GM23338 (cell line): ENCODE data around the gene CCR7. TPM values are rescaled to one million over a fixed set of nuclear protein-coding genes. Genes with fewer than 3 reads are reported as not detected.

Experiments
- ATAC-seq: fragments of 200-7000 bp; cut with Tn5 transposase; 3 replicates; pipeline ENCODE4 v1.9.1; 2020
- DNase-seq: peaks from one replicate; pipeline ENCODE4 v3.0.0-alpha.2; 2015; ENCODE audit warnings: low spot score
- H2AFZ ChIP-seq: fragments of 200-600 bp; sonication (generic); 2 replicates; pipeline ENCODE4 v1.8.0; 2016; ENCODE audit warnings: antibody characterized with exemption, mild to moderate bottlenecking, moderate library complexity
- H3F3A ChIP-seq: fragments of 200-600 bp; sonication (generic); replicated peaks from 2 replicates; pipeline ENCODE4 v1.8.0; 2017; ENCODE audit warnings: antibody characterized with exemption, mixed run types, low read depth
- H3K27ac ChIP-seq: fragments of 200-600 bp; sonication (generic); 2 replicates; pipeline ENCODE4 v1.6.1; 2016; ENCODE audit warnings: low read depth
- H3K27me3 ChIP-seq: fragments of 200-600 bp; sonication (generic); 2 replicates; pipeline ENCODE4 v1.8.0; 2016; ENCODE audit warnings: mild to moderate bottlenecking, mixed run types, moderate library complexity; ENCODE audit not compliant: insufficient read depth
- H3K36me3 ChIP-seq: fragments of 200-600 bp; sonication (generic); 2 replicates; pipeline ENCODE4 v1.8.0; 2016; ENCODE audit warnings: mild to moderate bottlenecking; ENCODE audit not compliant: insufficient read depth
- H3K4me1 ChIP-seq: fragments of 200-600 bp; sonication (generic); 2 replicates; pipeline ENCODE4 v1.8.0; 2016; ENCODE audit warnings: mild to moderate bottlenecking, moderate library complexity; ENCODE audit not compliant: insufficient read depth
- H3K4me2 ChIP-seq: fragments of 200-600 bp; sonication (generic); 2 replicates; pipeline ENCODE4 v1.7.1; 2017; ENCODE audit warnings: mixed run types
- H3K4me3 ChIP-seq: fragments of 200-600 bp; sonication (generic); 2 replicates; pipeline ENCODE4 v1.6.1; 2016; ENCODE audit warnings: mixed run types
- H3K79me2 ChIP-seq: fragments of 200-600 bp; sonication (generic); replicated peaks from 2 replicates; pipeline ENCODE4 v1.8.0; 2017; ENCODE audit warnings: mild to moderate bottlenecking; ENCODE audit not compliant: insufficient read depth
- H3K9me2 ChIP-seq: fragments of 200-600 bp; sonication (generic); 2 replicates; pipeline ENCODE4 v1.8.0; 2017; ENCODE audit not compliant: insufficient read depth
- H4K20me1 ChIP-seq: fragments of 200-600 bp; sonication (generic); replicated peaks from 2 replicates; pipeline ENCODE4 v1.8.0; 2017; ENCODE audit warnings: mild to moderate bottlenecking; ENCODE audit not compliant: insufficient read depth
- H3K27ac Mint-ChIP-seq: 2 replicates; pipeline ENCODE4 v1.8.0; 2020; ENCODE audit warnings: inconsistent platforms, mild to moderate bottlenecking, moderate library complexity, mixed read lengths
- H3K27me3 Mint-ChIP-seq: 3 replicates; pipeline ENCODE4 v1.8.0; 2022; ENCODE audit warnings: low read depth, mild to moderate bottlenecking, moderate library complexity, mixed read lengths, inconsistent platforms; ENCODE audit not compliant: insufficient read depth, poor library complexity
- H3K36me3 Mint-ChIP-seq: 3 replicates; pipeline ENCODE4 v1.8.0; 2021; ENCODE audit warnings: low read depth, mild to moderate bottlenecking, inconsistent platforms, moderate library complexity, mixed read lengths
- H3K4me1 Mint-ChIP-seq: 3 replicates; pipeline ENCODE4 v1.8.0; 2020; ENCODE audit warnings: mild to moderate bottlenecking, inconsistent platforms, mixed read lengths
- H3K4me3 Mint-ChIP-seq: 3 replicates; pipeline ENCODE4 v1.8.0; 2021; ENCODE audit warnings: moderate library complexity, mild to moderate bottlenecking, inconsistent platforms, mixed read lengths
- H3K9me3 Mint-ChIP-seq: 3 replicates; pipeline ENCODE4 v1.8.0; 2020; ENCODE audit warnings: moderate library complexity, mild to moderate bottlenecking, inconsistent platforms, mixed read lengths
- CREB1 ChIP-seq: fragments of 250-450 bp; sonication (Bioruptor Pico); IDR thresholded peaks from 2 replicates; pipeline ENCODE4 v1.5.0; 2020; ENCODE audit warnings: low read depth, mild to moderate bottlenecking, moderate library complexity
- EZH2 ChIP-seq: fragments of 200-600 bp; sonication (generic); IDR thresholded peaks from one replicate; pipeline ENCODE4 v1.8.0; 2017; ENCODE audit warnings: antibody characterized with exemption, mild to moderate bottlenecking, low read depth; ENCODE audit not compliant: unreplicated experiment
- EZH2phosphoT487 ChIP-seq: fragments of 200-600 bp; sonication (generic); IDR thresholded peaks from one replicate; pipeline ENCODE4 v1.8.1; 2018; ENCODE audit warnings: antibody characterized with exemption; ENCODE audit not compliant: unreplicated experiment
- JUNB ChIP-seq: IDR thresholded peaks from one replicate; pipeline ENCODE4 v1.6.1; 2016; ENCODE audit warnings: antibody characterized with exemption; ENCODE audit not compliant: unreplicated experiment
- NANOG ChIP-seq: IDR thresholded peaks from 2 replicates; pipeline ENCODE4 v1.6.1; 2016; ENCODE audit warnings: antibody characterized with exemption, borderline replicate concordance
- POLR2AphosphoS5 ChIP-seq: IDR thresholded peaks from 2 replicates; pipeline ENCODE4 v1.6.1; 2016; ENCODE audit warnings: antibody characterized with exemption, low read depth
- STAT1 ChIP-seq: IDR thresholded peaks from one replicate; pipeline ENCODE4 v1.6.1; 2016; ENCODE audit warnings: antibody characterized with exemption; ENCODE audit not compliant: unreplicated experiment
- ZNF114 ChIP-seq: fragments of 250-450 bp; sonication (Bioruptor Pico); IDR thresholded peaks from 2 replicates; pipeline ENCODE4 v1.5.0; 2020; ENCODE audit warnings: mild to moderate bottlenecking, moderate library complexity
- ZNF331 ChIP-seq: fragments of 250-450 bp; sonication (Bioruptor Pico); IDR thresholded peaks from 2 replicates; pipeline ENCODE4 v1.5.0; 2020; ENCODE audit warnings: low read depth, mild to moderate bottlenecking, moderate library complexity
- polyA plus RNA-seq: library from polyadenylated mRNA; unstranded; fragments of >200 nt; fragmentation: Nextera tagmentation; extraction: Ambion mirVana; gene quantifications from 2 replicates; pipeline ENCODE4 v1.2.1, GENCODE V29; 2016
- total RNA-seq: library from RNA; depleted of rRNA; stranded (reverse); fragments of >200 nt; shearing (Covaris generic); gene quantifications from 2 replicates; pipeline ENCODE4 v1.2.3, GENCODE V29; 2014
- TF ChIP-seq, protein P1 (sequence below): IDR thresholded peaks from 2 replicates; pipeline ENCODE4 v1.6.1; 2016; ENCODE audit warnings: antibody characterized with exemption
- TF ChIP-seq, protein P2 (sequence below): fragments of 250-450 bp; sonication (Bioruptor Pico); IDR thresholded peaks from 2 replicates; pipeline ENCODE4 v1.5.0; 2020; ENCODE audit warnings: mild to moderate bottlenecking, moderate library complexity
- TF ChIP-seq, protein P3 (sequence below): IDR thresholded peaks from one replicate; pipeline ENCODE4 v1.6.1; 2018; ENCODE audit warnings: antibody characterized with exemption; ENCODE audit not compliant: unreplicated experiment
- TF ChIP-seq, protein P4 (sequence below), 2 experiments: fragments of 200-600 bp in 1 of 2; sonication (generic) in 1 of 2; conservative IDR thresholded peaks; 2 replicates each; pipeline versions ENCODE4 v1.5.1 to v1.6.1; 2016 to 2017; ENCODE audit warnings: antibody characterized with exemption in 2 of 2, low read depth in 2 of 2, mild to moderate bottlenecking in 2 of 2, moderate library complexity in 1 of 2

CCR7 gene
- total and polyA plus RNA-seq, 2 experiments from 2014 or later: 0.37 to 0.59 TPM

DNA sequence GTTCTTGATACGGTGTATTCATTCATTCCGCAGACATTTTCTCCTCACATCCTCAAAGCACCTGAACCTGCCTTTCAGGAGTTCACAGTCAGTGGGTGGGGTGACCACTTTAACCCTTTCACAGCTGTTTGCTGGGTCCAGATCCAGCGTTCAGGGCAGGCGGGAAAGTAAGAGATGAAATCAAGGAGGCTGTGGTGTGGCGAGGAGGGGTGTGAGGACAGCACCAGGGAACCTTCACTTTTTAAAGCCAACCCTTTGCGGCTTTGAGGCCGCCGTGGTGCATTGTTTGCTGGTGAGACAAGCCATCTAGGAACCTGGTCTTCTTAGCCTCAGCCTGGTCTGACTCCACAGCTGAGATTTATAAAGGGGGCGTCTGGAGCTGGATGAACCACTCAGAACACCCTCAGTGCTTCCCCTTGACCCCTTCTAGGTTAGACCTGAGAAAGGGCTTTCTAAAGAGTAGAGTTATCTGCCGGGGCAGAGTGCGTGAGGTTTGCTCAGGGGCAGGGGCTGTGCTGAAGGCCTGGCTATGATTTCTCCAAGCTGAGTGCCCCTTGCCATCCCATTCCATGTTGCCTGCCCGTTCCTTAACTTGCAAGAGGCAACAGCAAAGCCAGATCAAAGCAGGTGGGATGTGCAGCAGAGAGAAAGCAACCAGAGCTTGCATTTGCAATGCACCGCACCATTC is 933 bp downstream of the CCR7 start:
- peaks cover 12% of the 10 kb centered on the region for H3K27me3 Mint-ChIP-seq
- H3K4me1 Mint-ChIP-seq: peaks cover 32% of the 10 kb centered on the region
- H3K4me1 ChIP-seq: peaks cover 7% of the 10 kb centered on the region
- no peak overlapping the region for H3K27ac Mint-ChIP-seq
- no peaks in the 10 kb centered on the region for H3F3A ChIP-seq
- H3K9me3 Mint-ChIP-seq: peaks cover 11% of the 10 kb centered on the region
- ATAC-seq (no peak), DNase-seq (no peak)
- no peak overlapping the region for H3K4me3 Mint-ChIP-seq
- H3K27me3 ChIP-seq: no peaks in the 10 kb centered on the region
- H3K36me3 Mint-ChIP-seq: peaks cover 4% of the 10 kb centered on the region; the same call in 2 of the 3 replicates
- peak overlapping the region; percentile 69; the same call in 1 of the 2 replicates for H2AFZ ChIP-seq
- H3K36me3 ChIP-seq: peaks cover 7% of the 10 kb centered on the region; the same call in 1 of the 2 replicates
- H3K9me2 ChIP-seq: peaks cover 6% of the 10 kb centered on the region; the same call in 1 of the 2 replicates
- H3K27ac ChIP-seq: no peak overlapping the region
- H3K79me2 ChIP-seq: no peaks in the 10 kb centered on the region
- no peak overlapping the region for H3K4me3 ChIP-seq
- H4K20me1 ChIP-seq: no peaks in the 10 kb centered on the region
- TF ChIP-seq EZH2phosphoT487: no peak
- TF ChIP-seq STAT1: no peak
- TF ChIP-seq, protein P1, sequence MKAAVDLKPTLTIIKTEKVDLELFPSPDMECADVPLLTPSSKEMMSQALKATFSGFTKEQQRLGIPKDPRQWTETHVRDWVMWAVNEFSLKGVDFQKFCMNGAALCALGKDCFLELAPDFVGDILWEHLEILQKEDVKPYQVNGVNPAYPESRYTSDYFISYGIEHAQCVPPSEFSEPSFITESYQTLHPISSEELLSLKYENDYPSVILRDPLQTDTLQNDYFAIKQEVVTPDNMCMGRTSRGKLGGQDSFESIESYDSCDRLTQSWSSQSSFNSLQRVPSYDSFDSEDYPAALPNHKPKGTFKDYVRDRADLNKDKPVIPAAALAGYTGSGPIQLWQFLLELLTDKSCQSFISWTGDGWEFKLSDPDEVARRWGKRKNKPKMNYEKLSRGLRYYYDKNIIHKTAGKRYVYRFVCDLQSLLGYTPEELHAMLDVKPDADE: no peak
- no peak for TF ChIP-seq ZNF114 (CRISPR knock-in tag)
- TF ChIP-seq CREB1: no peak
- TF ChIP-seq POLR2AphosphoS5: no peak
- TF ChIP-seq, protein P2, sequence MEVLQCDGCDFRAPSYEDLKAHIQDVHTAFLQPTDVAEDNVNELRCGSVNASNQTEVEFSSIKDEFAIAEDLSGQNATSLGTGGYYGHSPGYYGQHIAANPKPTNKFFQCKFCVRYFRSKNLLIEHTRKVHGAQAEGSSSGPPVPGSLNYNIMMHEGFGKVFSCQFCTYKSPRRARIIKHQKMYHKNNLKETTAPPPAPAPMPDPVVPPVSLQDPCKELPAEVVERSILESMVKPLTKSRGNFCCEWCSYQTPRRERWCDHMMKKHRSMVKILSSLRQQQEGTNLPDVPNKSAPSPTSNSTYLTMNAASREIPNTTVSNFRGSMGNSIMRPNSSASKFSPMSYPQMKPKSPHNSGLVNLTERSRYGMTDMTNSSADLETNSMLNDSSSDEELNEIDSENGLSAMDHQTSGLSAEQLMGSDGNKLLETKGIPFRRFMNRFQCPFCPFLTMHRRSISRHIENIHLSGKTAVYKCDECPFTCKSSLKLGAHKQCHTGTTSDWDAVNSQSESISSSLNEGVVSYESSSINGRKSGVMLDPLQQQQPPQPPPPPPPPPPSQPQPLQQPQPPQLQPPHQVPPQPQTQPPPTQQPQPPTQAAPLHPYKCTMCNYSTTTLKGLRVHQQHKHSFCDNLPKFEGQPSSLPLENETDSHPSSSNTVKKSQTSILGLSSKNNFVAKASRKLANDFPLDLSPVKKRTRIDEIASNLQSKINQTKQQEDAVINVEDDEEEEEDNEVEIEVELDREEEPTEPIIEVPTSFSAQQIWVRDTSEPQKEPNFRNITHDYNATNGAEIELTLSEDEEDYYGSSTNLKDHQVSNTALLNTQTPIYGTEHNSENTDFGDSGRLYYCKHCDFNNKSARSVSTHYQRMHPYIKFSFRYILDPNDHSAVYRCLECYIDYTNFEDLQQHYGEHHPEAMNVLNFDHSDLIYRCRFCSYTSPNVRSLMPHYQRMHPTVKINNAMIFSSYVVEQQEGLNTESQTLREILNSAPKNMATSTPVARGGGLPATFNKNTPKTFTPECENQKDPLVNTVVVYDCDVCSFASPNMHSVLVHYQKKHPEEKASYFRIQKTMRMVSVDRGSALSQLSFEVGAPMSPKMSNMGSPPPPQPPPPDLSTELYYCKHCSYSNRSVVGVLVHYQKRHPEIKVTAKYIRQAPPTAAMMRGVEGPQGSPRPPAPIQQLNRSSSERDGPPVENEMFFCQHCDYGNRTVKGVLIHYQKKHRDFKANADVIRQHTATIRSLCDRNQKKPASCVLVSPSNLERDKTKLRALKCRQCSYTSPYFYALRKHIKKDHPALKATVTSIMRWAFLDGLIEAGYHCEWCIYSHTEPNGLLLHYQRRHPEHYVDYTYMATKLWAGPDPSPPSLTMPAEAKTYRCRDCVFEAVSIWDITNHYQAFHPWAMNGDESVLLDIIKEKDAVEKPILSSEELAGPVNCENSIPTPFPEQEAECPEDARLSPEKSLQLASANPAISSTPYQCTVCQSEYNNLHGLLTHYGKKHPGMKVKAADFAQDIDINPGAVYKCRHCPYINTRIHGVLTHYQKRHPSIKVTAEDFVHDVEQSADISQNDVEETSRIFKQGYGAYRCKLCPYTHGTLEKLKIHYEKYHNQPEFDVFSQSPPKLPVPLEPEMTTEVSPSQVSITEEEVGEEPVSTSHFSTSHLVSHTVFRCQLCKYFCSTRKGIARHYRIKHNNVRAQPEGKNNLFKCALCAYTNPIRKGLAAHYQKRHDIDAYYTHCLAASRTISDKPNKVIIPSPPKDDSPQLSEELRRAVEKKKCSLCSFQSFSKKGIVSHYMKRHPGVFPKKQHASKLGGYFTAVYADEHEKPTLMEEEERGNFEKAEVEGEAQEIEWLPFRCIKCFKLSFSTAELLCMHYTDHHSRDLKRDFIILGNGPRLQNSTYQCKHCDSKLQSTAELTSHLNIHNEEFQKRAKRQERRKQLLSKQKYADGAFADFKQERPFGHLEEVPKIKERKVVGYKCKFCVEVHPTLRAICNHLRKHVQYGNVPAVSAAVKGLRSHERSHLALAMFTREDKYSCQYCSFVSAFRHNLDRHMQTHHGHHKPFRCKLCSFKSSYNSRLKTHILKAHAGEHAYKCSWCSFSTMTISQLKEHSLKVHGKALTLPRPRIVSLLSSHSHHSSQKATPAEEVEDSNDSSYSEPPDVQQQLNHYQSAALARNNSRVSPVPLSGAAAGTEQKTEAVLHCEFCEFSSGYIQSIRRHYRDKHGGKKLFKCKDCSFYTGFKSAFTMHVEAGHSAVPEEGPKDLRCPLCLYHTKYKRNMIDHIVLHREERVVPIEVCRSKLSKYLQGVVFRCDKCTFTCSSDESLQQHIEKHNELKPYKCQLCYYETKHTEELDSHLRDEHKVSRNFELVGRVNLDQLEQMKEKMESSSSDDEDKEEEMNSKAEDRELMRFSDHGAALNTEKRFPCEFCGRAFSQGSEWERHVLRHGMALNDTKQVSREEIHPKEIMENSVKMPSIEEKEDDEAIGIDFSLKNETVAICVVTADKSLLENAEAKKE (CRISPR knock-in tag): no peak
- TF ChIP-seq JUNB: no peak
- TF ChIP-seq, protein P3, sequence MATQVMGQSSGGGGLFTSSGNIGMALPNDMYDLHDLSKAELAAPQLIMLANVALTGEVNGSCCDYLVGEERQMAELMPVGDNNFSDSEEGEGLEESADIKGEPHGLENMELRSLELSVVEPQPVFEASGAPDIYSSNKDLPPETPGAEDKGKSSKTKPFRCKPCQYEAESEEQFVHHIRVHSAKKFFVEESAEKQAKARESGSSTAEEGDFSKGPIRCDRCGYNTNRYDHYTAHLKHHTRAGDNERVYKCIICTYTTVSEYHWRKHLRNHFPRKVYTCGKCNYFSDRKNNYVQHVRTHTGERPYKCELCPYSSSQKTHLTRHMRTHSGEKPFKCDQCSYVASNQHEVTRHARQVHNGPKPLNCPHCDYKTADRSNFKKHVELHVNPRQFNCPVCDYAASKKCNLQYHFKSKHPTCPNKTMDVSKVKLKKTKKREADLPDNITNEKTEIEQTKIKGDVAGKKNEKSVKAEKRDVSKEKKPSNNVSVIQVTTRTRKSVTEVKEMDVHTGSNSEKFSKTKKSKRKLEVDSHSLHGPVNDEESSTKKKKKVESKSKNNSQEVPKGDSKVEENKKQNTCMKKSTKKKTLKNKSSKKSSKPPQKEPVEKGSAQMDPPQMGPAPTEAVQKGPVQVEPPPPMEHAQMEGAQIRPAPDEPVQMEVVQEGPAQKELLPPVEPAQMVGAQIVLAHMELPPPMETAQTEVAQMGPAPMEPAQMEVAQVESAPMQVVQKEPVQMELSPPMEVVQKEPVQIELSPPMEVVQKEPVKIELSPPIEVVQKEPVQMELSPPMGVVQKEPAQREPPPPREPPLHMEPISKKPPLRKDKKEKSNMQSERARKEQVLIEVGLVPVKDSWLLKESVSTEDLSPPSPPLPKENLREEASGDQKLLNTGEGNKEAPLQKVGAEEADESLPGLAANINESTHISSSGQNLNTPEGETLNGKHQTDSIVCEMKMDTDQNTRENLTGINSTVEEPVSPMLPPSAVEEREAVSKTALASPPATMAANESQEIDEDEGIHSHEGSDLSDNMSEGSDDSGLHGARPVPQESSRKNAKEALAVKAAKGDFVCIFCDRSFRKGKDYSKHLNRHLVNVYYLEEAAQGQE: no peak
- TF ChIP-seq, protein P4, sequence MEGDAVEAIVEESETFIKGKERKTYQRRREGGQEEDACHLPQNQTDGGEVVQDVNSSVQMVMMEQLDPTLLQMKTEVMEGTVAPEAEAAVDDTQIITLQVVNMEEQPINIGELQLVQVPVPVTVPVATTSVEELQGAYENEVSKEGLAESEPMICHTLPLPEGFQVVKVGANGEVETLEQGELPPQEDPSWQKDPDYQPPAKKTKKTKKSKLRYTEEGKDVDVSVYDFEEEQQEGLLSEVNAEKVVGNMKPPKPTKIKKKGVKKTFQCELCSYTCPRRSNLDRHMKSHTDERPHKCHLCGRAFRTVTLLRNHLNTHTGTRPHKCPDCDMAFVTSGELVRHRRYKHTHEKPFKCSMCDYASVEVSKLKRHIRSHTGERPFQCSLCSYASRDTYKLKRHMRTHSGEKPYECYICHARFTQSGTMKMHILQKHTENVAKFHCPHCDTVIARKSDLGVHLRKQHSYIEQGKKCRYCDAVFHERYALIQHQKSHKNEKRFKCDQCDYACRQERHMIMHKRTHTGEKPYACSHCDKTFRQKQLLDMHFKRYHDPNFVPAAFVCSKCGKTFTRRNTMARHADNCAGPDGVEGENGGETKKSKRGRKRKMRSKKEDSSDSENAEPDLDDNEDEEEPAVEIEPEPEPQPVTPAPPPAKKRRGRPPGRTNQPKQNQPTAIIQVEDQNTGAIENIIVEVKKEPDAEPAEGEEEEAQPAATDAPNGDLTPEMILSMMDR (conservative IDR thresholded peaks at IDR 0.05; ENCODE audit: low read depth in 2 of 2): no peak
- TF ChIP-seq ZNF331 (CRISPR knock-in tag): no peak
- TF ChIP-seq EZH2: no peak
- no peak for TF ChIP-seq NANOG
- H3K4me2 ChIP-seq: no peak overlapping the region
